GM06990 (cell line): ENCODE measurements around the gene UMODL1.

ENCODE experiments used
- DNase-seq: peaks from one replicate; pipeline ENCODE4 v3.0.0-alpha.2; 2011; ENCODE audit not compliant: insufficient read length; ENCODE audit errors: extremely low read depth
- H3K27me3 ChIP-seq: replicated peaks from 2 replicates; pipeline ENCODE4 v1.6.0; 2011; ENCODE audit warnings: low read length; ENCODE audit not compliant: control insufficient read depth, insufficient read depth
- H3K36me3 ChIP-seq: 2 replicates; pipeline ENCODE4 v1.5.1; 2011; ENCODE audit warnings: low read length; ENCODE audit not compliant: control insufficient read depth, insufficient read depth
- H3K4me3 ChIP-seq: replicated peaks from 2 replicates; pipeline ENCODE4 v1.5.1; 2011; ENCODE audit warnings: low read depth, mild to moderate bottlenecking, control low read depth, low read length
- CTCF ChIP-seq: IDR thresholded peaks from 2 replicates; pipeline ENCODE4 v1.5.1; 2011; ENCODE audit warnings: low read length, control low read depth, mild to moderate bottlenecking, inconsistent platforms; ENCODE audit not compliant: insufficient read depth, poor library complexity, severe bottlenecking

Gene UMODL1

DNA sequence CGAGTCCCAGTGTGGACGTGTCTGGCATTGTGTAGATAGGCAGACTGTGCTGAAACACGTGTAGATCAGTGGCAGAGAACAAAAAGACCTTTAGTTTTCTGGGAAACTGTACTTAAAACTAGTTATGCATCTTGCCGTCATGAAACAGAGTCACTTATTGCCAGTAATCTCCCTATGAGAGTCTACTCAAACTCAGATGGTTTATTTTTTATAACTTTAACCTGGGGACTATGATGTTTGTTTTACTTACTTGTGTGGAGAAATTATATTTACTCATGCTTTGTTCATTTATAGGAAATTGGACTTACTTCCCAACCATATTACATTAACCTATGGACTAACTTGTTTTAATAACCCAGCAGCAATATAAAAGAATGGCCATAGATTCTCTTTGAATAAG lies 93.7 kb downstream of the UMODL1 start:
- TF ChIP-seq CTCF = no peak
- H3K36me3 ChIP-seq = no peaks in the 10 kb centered on the region
- no peaks in the 10 kb centered on the region for H3K27me3 ChIP-seq
- no peak for DNase-seq
- no peak overlapping the region for H3K4me3 ChIP-seq

GRCh38 chr21:42165901-42166300 lies 94.8 kb downstream of the UMODL1 start:
- H3K36me3 ChIP-seq = no peaks in the 10 kb centered on the region
- H3K4me3 ChIP-seq = no peak overlapping the region
- no peaks in the 10 kb centered on the region for H3K27me3 ChIP-seq
- no peak for DNase-seq
- TF ChIP-seq CTCF = no peak

DNA sequence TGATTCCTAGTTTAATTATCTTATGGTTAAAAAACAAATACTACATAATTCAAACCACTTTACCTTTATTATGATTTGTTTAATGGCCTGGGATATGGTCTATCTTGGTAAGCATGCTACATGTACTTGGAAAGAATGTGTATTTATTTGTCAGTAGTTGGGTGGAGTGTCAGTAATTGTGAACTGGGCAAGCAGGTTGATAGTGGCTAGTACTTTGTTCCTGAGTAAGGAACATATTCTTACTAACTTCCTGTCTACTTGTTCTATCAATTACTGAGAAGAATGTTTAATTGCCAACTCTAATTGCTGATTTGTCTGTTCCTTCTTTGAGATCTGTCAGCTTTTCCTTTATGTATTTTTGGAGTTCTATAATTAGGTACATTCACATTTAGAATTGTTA lies 98.6 kb downstream of the UMODL1 start:
- H3K27me3 ChIP-seq = no peaks in the 10 kb centered on the region; the same call in 1 of the 2 replicates
- no peak for DNase-seq
- H3K36me3 ChIP-seq = no peaks in the 10 kb centered on the region
- H3K4me3 ChIP-seq = no peak overlapping the region
- TF ChIP-seq CTCF = no peak

- no peaks in the 10 kb centered on the region; the same call in none of the 2 replicates for H3K27me3 ChIP-seq
- H3K36me3 ChIP-seq = no peaks in the 10 kb centered on the region
- TF ChIP-seq CTCF = no peak
- no peak overlapping the region for H3K4me3 ChIP-seq
- DNase-seq = no peak
Measured at GRCh38 chr21:42171091-42172053, 100.3 kb downstream of the UMODL1 start.

GRCh38 chr21:42172596-42173483 lies 101.7 kb downstream of the UMODL1 start:
- Histone ChIP-seq H3K4me3 (no peak overlapping the region), H3K27me3 (no peaks in the 10 kb centered on the region; the same call in none of the 2 replicates), H3K36me3 (no peaks in the 10 kb centered on the region)
- DNase-seq = no peak
- no peak for TF ChIP-seq CTCF
